T-helper 17 cell (primary cell): ENCODE data around the gene ZDHHC19. TPM values are rescaled to one million over a fixed set of nuclear protein-coding genes. Genes with fewer than 3 reads are reported as not detected.
"Not testable (repeated sequence)": the region's sequence is repeated elsewhere in the genome, so short reads cannot be mapped to it uniquely, and the experiment has no call there.

Experiments used
- ATAC-seq: fragments of 150-1000 bp; cut with Tn5 transposase; 2 replicates; pipeline ENCODE4 v1.10.0; 2021; ENCODE audit warnings: mild to moderate bottlenecking, moderate library complexity
- DNase-seq, 3 donors: peaks; one replicate each; pipeline versions ENCODE4 v3.0.0 to v3.0.0-alpha.2; 2020 to 2021
- H3K9me3 ChIP-seq: one replicate; pipeline ENCODE4 v1.7.0; 2013; ENCODE audit warnings: low read length, mild to moderate bottlenecking; ENCODE audit not compliant: control insufficient read depth, poor library complexity, severe bottlenecking
- H3K27ac Mint-ChIP-seq: one replicate; pipeline ENCODE4 v1.8.0; 2022; ENCODE audit warnings: mild to moderate bottlenecking, moderate library complexity, mixed read lengths
- H3K27me3 Mint-ChIP-seq: one replicate; pipeline ENCODE4 v1.8.0; 2022; ENCODE audit warnings: mixed read lengths
- H3K36me3 Mint-ChIP-seq: one replicate; pipeline ENCODE4 v1.8.0; 2022; ENCODE audit warnings: low read depth, mixed read lengths
- H3K4me1 Mint-ChIP-seq: one replicate; pipeline ENCODE4 v1.8.0; 2022; ENCODE audit warnings: mild to moderate bottlenecking, mixed read lengths
- H3K4me3 Mint-ChIP-seq: one replicate; pipeline ENCODE4 v1.8.0; 2022; ENCODE audit warnings: mild to moderate bottlenecking, moderate library complexity, mixed read lengths
- total RNA-seq, 4 donors: library from RNA in 2 of 4; stranded (reverse) in 2 of 4; gene quantifications; one replicate each; pipeline ENCODE4 v1.2.3 and lab custom pipeline; 2022 to 2026

ZDHHC19 gene
- total RNA-seq, 2 donors from 2014 or later, result not detected

DNA sequence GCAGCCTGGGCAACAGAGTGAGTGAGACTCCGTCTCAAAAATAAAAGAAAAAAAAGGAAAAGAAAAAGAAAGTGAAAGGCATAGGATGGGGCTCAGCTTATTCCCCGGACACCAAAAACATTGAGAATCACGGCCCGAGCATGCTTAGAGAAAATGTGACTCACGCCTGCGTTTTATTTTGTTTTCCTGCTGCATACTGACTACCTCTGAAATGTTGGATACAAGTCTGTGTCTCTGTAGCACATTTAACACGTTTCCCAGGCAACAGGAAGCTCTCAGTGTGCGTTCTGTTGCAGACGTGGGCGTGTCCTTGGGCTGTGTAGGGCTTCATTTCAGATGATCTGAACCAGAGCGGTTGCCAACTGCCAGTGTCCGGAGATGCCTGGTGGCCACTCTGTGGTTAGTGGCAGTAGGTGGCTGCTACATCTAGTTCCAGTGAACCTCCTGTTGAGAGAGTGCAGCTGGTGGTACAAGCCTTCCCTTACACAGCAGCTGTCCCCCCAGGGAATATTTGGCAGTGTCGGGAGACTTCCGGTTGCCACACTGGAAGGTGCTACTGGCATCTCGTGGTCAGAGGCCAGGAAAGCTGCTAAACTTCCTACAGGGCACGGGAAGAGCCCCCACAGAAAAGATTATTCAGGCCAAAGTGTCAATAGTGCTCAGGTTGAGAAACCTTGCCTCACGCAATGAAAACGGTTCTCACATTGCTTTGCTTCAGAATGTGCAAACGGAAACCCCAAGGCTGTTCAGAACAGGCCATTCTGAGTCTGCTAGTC is 8.2 kb upstream of the ZDHHC19 start:
- no peaks in the 10 kb centered on the region for H3K9me3 ChIP-seq
- Mint-ChIP-seq H3K4me3 (peak overlapping the region; percentile 85), H3K4me1 (peaks cover 14% of the 10 kb centered on the region), H3K36me3 (no peaks in the 10 kb centered on the region), H3K27ac (peak overlapping the region; percentile 83), H3K27me3 (no peaks in the 10 kb centered on the region)
- ATAC-seq (peak; percentile 97), DNase-seq (peak in 2 of 3 donors; percentile 37 to 38)

- Mint-ChIP-seq H3K4me3 (no peak overlapping the region), H3K27ac (peak overlapping the region; percentile 83), H3K36me3 (no peaks in the 10 kb centered on the region), H3K4me1 (peaks cover 14% of the 10 kb centered on the region), H3K27me3 (no peaks in the 10 kb centered on the region)
- ATAC-seq, result no peak
- H3K9me3 ChIP-seq, result no peaks in the 10 kb centered on the region
- DNase-seq, result no peak
Measured at GRCh38 chr3:196218155-196218712, 7.0 kb upstream of the ZDHHC19 start.

DNA sequence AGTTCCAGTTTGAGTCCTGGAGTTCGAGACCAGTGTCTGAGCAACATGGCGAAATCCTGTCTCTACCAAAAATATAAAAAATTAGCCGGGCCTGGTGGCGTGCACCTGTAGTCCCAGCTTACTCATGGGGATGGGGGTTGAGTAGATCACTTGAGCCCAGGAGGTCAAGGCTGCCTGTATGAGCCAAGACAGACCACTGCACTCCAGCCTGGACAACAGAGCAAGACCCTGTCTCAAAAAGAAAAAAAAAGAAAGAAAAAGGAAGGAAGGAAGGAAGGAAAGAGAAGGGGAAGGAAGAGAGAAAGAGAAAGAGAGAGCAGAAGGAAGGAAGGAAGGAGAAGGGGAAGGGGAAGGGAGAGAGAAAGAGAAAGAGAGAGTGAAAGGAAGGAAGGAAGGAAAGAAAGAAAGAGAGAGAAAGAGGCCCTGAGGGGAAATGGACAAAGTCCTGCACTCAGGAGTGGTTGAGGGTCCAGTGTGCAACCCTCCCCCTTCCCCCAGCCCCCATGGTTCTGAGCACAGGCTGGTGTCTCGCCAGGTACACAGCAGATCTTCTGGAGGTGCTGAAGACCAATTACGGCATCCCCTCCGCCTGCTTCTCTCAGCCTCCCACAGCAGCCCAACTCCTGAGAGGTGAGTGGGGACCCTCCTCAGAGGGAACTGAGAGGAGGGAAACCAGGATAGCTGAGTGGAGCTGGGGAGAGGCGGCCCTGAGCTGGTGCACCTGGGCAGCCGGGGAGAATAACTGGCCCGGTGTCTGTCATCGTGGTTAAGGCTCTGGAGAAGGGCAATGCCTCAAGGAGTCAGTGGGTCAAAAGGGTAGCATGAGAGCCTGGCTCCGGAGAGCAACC is 6.3 kb upstream of the ZDHHC19 start:
- no peak for DNase-seq
- no peak for ATAC-seq

DNA sequence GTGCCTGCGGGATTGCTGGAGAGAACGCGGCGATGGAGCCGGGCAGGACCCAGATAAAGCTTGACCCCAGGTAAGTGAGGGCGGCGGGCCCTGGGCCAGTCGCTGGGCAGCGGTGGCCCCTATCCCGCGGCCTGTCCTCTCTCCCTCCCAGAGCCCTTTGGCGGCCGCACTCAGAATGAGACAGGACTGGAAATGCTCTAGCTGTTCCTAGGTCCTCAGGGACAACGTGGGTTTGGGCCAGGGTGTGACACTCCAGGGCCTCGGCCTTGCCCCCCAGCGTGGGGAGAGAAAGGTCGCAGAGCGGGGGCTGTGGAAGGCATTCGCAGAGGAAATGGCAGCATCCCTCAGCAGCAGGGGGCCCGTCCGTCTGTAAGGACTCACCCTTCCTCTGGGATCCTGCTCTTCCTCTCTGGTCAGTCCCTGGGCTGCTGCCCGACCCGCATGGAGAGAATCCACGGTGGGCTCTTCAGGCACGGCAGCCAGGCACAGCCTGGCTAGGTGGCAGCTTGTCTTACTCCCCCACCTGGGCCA is 5.5 kb upstream of the ZDHHC19 start:
- no peak for ATAC-seq
- peaks cover 16% of the 10 kb centered on the region for H3K4me1 Mint-ChIP-seq
- no peak overlapping the region for H3K4me3 Mint-ChIP-seq
- H3K36me3 Mint-ChIP-seq, result no peaks in the 10 kb centered on the region
- H3K27me3 Mint-ChIP-seq, result no peaks in the 10 kb centered on the region
- H3K27ac Mint-ChIP-seq, result no peak overlapping the region
- no peak for DNase-seq
- no peaks in the 10 kb centered on the region for H3K9me3 ChIP-seq

More for the DNA sequence above, 6.3 kb upstream of the ZDHHC19 start:
- peaks cover 16% of the 10 kb centered on the region for H3K4me1 Mint-ChIP-seq
- no peaks in the 10 kb centered on the region for H3K9me3 ChIP-seq
- H3K36me3 Mint-ChIP-seq, result no peaks in the 10 kb centered on the region
- H3K4me3 Mint-ChIP-seq, result no peak overlapping the region
- H3K27me3 Mint-ChIP-seq, result no peaks in the 10 kb centered on the region
- peak overlapping the region; percentile 62 for H3K27ac Mint-ChIP-seq

- H3K4me3 Mint-ChIP-seq, result no peak within 1 kb of the TSS
- no peak within 1 kb of the TSS for H3K27ac Mint-ChIP-seq
Measured at GRCh38 chr3:196216089-196216564, 4.9 kb upstream of the ZDHHC19 start, which contains the start of gene SLC51A. SLC51A (plus strand) TSS chr3:196216534; CDS start chr3:196216713, 179 bp downstream.

DNA sequence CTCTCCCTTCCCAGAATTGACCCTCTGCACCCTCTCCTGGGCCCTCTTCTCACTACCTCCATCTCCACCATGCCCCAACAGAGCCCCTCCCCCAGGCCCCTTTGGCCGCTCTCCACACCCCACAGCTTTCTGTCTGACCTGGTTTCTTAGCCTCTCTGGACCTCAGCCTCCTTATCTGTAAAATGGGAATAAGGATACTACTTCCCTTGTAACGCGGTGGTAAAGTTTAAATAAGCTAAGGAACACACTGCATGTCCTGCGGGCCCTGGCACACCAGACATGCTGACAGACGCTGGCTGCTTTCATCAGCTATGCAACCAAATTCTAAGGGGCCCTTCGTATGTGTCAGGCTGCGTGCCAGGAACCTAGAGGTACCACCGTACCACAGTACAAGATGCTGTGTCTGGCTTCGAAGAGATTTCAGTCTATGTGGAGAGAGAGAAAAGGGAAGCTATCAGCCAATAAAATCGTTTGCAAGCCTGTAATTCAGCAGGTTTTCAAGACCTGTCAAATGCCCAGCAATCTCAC is 4.4 kb upstream of the ZDHHC19 start:
- ATAC-seq (no peak), DNase-seq (no peak)
- H3K4me3 Mint-ChIP-seq, result no peak overlapping the region
- peaks cover 15% of the 10 kb centered on the region for H3K4me1 Mint-ChIP-seq
- H3K9me3 ChIP-seq, result no peaks in the 10 kb centered on the region
- no peaks in the 10 kb centered on the region for H3K36me3 Mint-ChIP-seq
- no peaks in the 10 kb centered on the region for H3K27me3 Mint-ChIP-seq
- no peak overlapping the region for H3K27ac Mint-ChIP-seq

More at GRCh38 chr3:196216089-196216564, 4.9 kb upstream of the ZDHHC19 start, which contains the start of gene SLC51A:
- no peaks in the 10 kb centered on the region for H3K27me3 Mint-ChIP-seq
- H3K36me3 Mint-ChIP-seq, result no peaks in the 10 kb centered on the region
- no peak for ATAC-seq
- H3K9me3 ChIP-seq, result no peaks in the 10 kb centered on the region
- peaks cover 16% of the 10 kb centered on the region for H3K4me1 Mint-ChIP-seq
- DNase-seq, result no peak

DNA sequence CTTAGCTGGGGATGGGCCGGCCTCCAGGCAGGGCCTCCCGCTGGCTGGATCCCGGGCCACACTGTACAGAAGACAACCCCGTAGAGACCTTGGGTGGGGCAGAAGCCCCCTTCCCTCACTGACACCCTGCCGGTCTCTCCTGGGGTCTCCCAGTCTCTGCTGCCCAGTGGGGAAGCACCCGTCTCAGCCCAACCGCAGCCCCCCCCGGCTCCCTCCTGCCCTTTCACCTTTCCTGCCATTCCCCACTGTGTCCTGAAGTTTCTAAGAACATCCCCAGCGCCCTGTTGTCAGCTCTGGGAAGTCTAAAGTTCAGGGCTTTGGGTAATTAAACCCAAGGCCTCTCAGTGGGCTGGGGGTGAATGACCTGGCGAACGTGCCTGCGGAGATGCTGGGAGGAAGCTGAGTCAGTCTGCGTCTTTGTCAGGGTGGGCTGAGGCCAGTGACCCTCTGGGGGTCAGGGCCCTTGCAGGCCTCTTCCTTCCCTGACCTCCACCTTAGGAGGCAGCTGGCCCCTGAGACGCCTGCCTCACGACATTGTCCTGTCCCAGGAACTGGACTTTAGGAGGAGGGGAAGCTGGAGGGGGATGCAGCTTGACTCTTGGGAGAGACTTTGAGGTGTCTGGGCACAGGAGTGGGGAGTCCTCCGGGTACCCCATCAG is 3.7 kb upstream of the ZDHHC19 start:
- H3K4me3 Mint-ChIP-seq, result no peak overlapping the region
- no peak for DNase-seq
- no peaks in the 10 kb centered on the region for H3K9me3 ChIP-seq
- peaks cover 12% of the 10 kb centered on the region for H3K4me1 Mint-ChIP-seq
- H3K27me3 Mint-ChIP-seq, result no peaks in the 10 kb centered on the region
- no peaks in the 10 kb centered on the region for H3K36me3 Mint-ChIP-seq
- H3K27ac Mint-ChIP-seq, result peak overlapping the region; percentile 21
- ATAC-seq, result no peak

- H3K9me3 ChIP-seq, H3K36me3 Mint-ChIP-seq, H3K4me1 Mint-ChIP-seq, DNase-seq, H3K4me3 Mint-ChIP-seq, H3K27ac Mint-ChIP-seq, H3K27me3 Mint-ChIP-seq, ATAC-seq: not testable (repeated sequence)
Measured at GRCh38 chr3:196209944-196210672, 1.1 kb downstream of the ZDHHC19 start.

GRCh38 chr3:196208942-196209695 is 2.1 kb downstream of the ZDHHC19 start:
- ATAC-seq, result no peak
- H3K4me1 Mint-ChIP-seq, result peaks cover 8% of the 10 kb centered on the region
- no peaks in the 10 kb centered on the region for H3K36me3 Mint-ChIP-seq

DNA sequence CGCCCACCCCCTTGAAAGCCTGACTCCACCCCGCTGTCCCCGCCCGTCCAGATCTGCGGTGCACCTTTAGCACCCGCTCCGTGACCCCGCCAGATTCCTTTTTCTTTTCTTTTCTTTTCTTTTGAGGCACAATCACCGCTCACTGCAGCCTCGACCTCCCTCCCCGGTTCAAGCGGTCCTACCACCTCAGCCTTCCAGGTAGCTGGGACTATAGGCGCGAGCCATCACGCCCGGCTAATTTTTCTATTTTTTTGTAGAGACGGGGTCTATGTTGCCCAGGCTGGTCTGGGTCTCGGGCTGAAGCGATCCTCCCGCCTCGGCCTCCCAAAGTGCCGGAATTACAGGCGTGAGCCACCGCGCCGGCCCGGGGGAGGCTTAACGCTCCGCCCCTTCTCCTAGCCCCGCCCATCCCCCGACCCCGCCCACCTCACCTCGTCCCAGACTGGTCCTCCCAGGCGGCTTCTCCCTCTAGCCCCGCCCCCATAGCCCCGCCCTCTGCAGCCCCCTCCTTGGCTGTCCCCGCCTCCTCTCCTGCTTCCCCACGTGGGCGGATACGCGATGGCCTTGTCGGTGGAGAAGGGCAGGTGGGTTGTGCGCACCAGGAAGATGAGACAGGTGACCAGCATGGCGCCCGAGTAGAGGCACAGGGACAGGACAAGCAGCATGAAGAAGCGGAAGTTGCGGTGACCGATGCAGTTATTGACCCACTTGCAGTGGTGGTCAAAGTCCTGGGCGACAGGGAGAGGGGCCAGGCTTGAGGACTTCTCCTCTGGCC is 3.2 kb downstream of the ZDHHC19 start:
- DNase-seq (peak; percentile 39 to 71 (median 70)), ATAC-seq (peak; percentile 78)
- Mint-ChIP-seq H3K36me3 (no peaks in the 10 kb centered on the region), H3K4me3 (peak overlapping the region; percentile 73), H3K27ac (no peak overlapping the region), H3K4me1 (peaks cover 17% of the 10 kb centered on the region), H3K27me3 (no peaks in the 10 kb centered on the region)
- no peaks in the 10 kb centered on the region for H3K9me3 ChIP-seq

More at GRCh38 chr3:196208942-196209695, 2.1 kb downstream of the ZDHHC19 start:
- H3K9me3 ChIP-seq, result no peaks in the 10 kb centered on the region
- Mint-ChIP-seq H3K27ac (no peak overlapping the region), H3K27me3 (no peaks in the 10 kb centered on the region), H3K4me3 (peak overlapping the region; percentile 73)
- no peak for DNase-seq
